Thyroid gland (tissue), 4 donors: Measurements from ENCODE around the gene SLC6A19. TPM values are rescaled to one million over a fixed set of nuclear protein-coding genes. Genes with fewer than 3 reads are reported as not detected.

Experiments used
- DNase-seq, 2 donors: peaks; one replicate each; pipeline ENCODE4 v3.0.0-alpha.2; 2019
- H3K27ac ChIP-seq, 3 donors: fragments of 200-600 bp; sonication (generic); 1 replicate in 2 of 3; 2 replicates in 1 of 3; pipeline ENCODE4 v1.5.1; 2016 to 2019; ENCODE audit warnings: mild to moderate bottlenecking in 1 of 3, moderate library complexity in 1 of 3
- H3K27me3 ChIP-seq: fragments of 200-600 bp; sonication (generic); one replicate; pipeline ENCODE4 v1.5.1; 2019
- H3K36me3 ChIP-seq, 2 donors: fragments of 200-600 bp; sonication (generic); one replicate each; pipeline ENCODE4 v1.5.1; 2016 to 2019
- H3K4me1 ChIP-seq, 2 donors: fragments of 200-600 bp; sonication (generic); one replicate each; pipeline ENCODE4 v1.5.1; 2017 to 2019
- H3K4me3 ChIP-seq, 3 donors: fragments of 200-600 bp; sonication (generic); replicated peaks in 1 of 3; 1 replicate in 2 of 3; 2 replicates in 1 of 3; pipeline ENCODE4 v1.5.1; 2016; ENCODE audit warnings: mild to moderate bottlenecking in 1 of 3
- H3K9me3 ChIP-seq: fragments of 200-600 bp; sonication (generic); one replicate; pipeline ENCODE4 v1.5.1; 2017
- CTCF ChIP-seq, 6 experiments: fragments of 200-600 bp in 3 of 6; fragments of 450-650 bp in 3 of 6; sonication (generic) in 3 of 6; IDR thresholded peaks; one replicate each; pipeline ENCODE4 v1.5.1; 2016 to 2019; ENCODE audit warnings: antibody characterized with exemption in 6 of 6, mild to moderate bottlenecking in 2 of 6, inconsistent platforms in 1 of 6, moderate library complexity in 1 of 6
- POLR2A ChIP-seq, 2 donors: fragments of 450-650 bp; IDR thresholded peaks; one replicate each; pipeline ENCODE4 v1.6.1; 2017; ENCODE audit warnings: antibody characterized with exemption in 2 of 2, mild to moderate bottlenecking in 2 of 2, moderate library complexity in 1 of 2
- WGBS, 2 donors: methylation state at CpG; one replicate each; pipeline ENCODE4 v1.1.5; 2017; 5-methylcytosine and 5-hydroxymethylcytosine counted together
- intact Hi-C: fragments of 100-400 bp; cut with DNase I; formaldehyde crosslinking; loops from one replicate; pipeline ENCODE4 v1.15.1; 2023
- total RNA-seq, 4 donors: library from RNA; depleted of rRNA; stranded (reverse); fragments of >200 nt; gene quantifications; one replicate each; pipeline ENCODE4 v1.2.3, GENCODE V29; 2016

The SLC6A19 gene
- total RNA-seq, 4 donors from 2014 or later, result not detected

- Histone ChIP-seq H3K4me3 (no peak overlapping the region), H3K9me3 (no peaks in the 10 kb centered on the region), H3K27ac (no peak overlapping the region), H3K27me3 (no peaks in the 10 kb centered on the region), H3K36me3 (no peaks in the 10 kb centered on the region), H3K4me1 (no peaks in the 10 kb centered on the region)
- no peak for TF ChIP-seq POLR2A (IDR thresholded peaks at IDR 0.05)
- no peak for TF ChIP-seq CTCF (IDR thresholded peaks at IDR 0.05)
- intact Hi-C loops, result no loop called here
- WGBS, 2 donors, result 83 to 93% methylated on average over 15 to 16 of the region's 23 CpGs
- no peak for DNase-seq
These were observed 55.4 kb downstream of the SLC6A19 start for GRCh38 chr5:1256776-1257175.

- no peaks in the 10 kb centered on the region for H3K4me1 ChIP-seq
- H3K36me3 ChIP-seq, result no peaks in the 10 kb centered on the region
- WGBS, 2 donors, result 85 to 92% methylated on average over 17 of the region's 17 CpGs
- H3K27me3 ChIP-seq, result no peaks in the 10 kb centered on the region
- no peaks in the 10 kb centered on the region for H3K9me3 ChIP-seq
- H3K4me3 ChIP-seq, result no peak overlapping the region
- DNase-seq, result no peak
- H3K27ac ChIP-seq, result no peak overlapping the region
- TF ChIP-seq POLR2A (IDR thresholded peaks at IDR 0.05), result no peak
- TF ChIP-seq CTCF (IDR thresholded peaks at IDR 0.05), result no peak
- intact Hi-C loops, result no loop called here
These were observed 56.0 kb downstream of the SLC6A19 start for GRCh38 chr5:1257363-1257762.

- no peak for TF ChIP-seq CTCF (IDR thresholded peaks at IDR 0.05)
- no peak for TF ChIP-seq POLR2A (IDR thresholded peaks at IDR 0.05)
- Histone ChIP-seq H3K36me3 (no peaks in the 10 kb centered on the region), H3K4me3 (no peak overlapping the region), H3K9me3 (no peaks in the 10 kb centered on the region), H3K27ac (no peak overlapping the region), H3K4me1 (no peaks in the 10 kb centered on the region), H3K27me3 (no peaks in the 10 kb centered on the region)
- DNase-seq, result no peak
- WGBS, 2 donors, result 89 to 93% methylated on average over 7 to 10 of the region's 13 CpGs
- intact Hi-C loops, result no loop called here
These were observed 56.4 kb downstream of the SLC6A19 start for GRCh38 chr5:1257841-1258240.

- H3K27me3 ChIP-seq, result no peaks in the 10 kb centered on the region
- intact Hi-C loops, result no loop called here
These were observed 58.5 kb downstream of the SLC6A19 start for GRCh38 chr5:1259806-1260480.

More at GRCh38 chr5:1259806-1260480, 58.5 kb downstream of the SLC6A19 start:
- DNase-seq, result no peak
- Histone ChIP-seq H3K9me3 (no peaks in the 10 kb centered on the region), H3K4me1 (no peaks in the 10 kb centered on the region), H3K36me3 (no peaks in the 10 kb centered on the region), H3K27ac (no peak overlapping the region), H3K4me3 (no peak overlapping the region)
- TF ChIP-seq POLR2A (IDR thresholded peaks at IDR 0.05), result no peak
- TF ChIP-seq CTCF (IDR thresholded peaks at IDR 0.05), result no peak
- WGBS, 2 donors, result 92 to 95% methylated on average over 22 to 23 of the region's 23 CpGs
